T47D (cell line): ENCODE data around the gene DLK1.

ENCODE experiments used
- DNase-seq, 2 experiments: peaks; one replicate each; pipeline versions ENCODE4 v3.0.0 to v3.0.0-alpha.2; 2011 to 2012; ENCODE audit warnings: low read depth in 1 of 2, low spot score in 1 of 2
- JUND ChIP-seq: IDR thresholded peaks from 2 replicates; pipeline ENCODE4 v1.6.1; 2012; ENCODE audit warnings: low read depth
- in situ Hi-C: cut with HindIII; loops from 2 replicates; pipeline ENCODE4 v1.10.0; 2016; ENCODE audit warnings: low sequenced_read_pairs, low pct_unique_long_range_greater_than_20kb

The DLK1 gene

GRCh38 chr14:100748944-100749343 is 22.3 kb downstream of the DLK1 start:
- in situ Hi-C loops = no loop called here
- TF ChIP-seq JUND = no peak
- no peak for DNase-seq

DNA sequence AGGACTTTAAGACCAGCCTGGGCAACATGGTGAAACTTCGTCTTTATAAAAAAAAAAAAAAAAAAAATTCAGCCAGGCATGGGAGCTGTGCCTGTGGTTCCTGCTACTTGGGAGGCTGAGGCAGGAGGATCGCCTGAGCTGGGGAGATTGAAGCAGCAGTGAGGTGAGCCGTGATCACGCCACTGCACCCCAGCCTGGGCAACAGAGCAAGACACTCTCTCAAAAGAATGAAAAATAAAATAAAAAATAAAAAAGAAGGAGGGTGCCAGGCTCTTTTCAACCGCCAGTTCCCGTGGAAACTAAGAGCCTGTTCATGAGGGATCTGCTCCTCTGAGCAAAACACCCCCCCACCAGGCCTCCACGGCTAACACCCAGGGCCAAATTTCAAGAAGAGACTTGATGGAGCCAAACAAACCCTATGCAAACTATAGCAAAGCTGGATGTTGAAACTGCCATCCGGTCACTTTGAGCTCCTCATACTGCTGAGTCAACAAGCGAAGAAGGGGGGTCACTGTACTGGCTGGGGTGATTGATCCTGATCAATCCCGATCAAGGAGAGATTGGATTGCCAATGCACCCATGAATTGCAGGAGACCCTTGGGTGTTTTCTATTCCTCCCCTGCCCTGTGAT is 23.4 kb downstream of the DLK1 start:
- DNase-seq = no peak
- in situ Hi-C loops = no loop called here
- no peak for TF ChIP-seq JUND

DNA sequence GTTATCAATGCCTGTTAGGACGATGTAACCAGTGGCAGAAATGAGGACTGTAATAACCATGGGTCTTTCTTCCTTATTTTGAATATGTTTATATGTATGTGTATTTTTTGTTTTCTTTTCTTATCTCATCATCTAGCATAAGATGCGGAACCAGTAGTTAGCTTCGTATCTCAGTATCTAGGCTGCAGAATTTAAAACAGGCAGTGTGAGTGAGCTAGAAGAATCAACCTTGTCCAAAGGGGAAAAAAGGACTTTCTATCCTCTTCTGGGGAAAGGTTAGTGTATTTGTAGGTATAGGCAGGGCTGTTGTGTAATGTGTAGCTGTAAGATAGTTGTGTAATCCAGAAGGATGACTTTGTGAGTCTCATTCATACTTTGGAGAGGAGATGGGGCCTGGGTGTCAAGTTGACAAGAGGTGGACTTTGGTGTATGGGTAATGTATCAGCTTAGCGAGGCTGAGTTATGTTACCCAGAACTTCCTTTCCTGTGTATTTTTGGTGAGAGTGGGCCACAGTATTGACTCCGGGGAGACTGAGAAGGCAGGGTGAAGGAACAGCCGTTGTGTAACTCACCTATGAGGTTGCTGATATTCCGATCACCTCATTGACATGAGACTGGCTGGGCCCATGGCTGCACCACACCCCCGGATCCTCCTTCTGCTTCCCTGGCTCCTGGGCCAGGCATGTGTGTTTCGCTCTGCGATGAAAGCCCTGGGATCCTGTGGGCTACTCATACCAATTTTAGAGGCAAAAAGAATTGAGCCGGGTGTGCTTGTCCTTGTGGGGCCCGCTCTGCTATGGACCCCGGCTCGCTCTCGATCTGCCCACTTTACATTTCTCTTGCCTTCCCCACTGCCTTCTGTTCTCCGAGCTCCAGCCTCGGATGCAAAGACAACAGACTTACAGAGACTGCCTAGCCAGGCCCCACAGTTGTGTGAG is 24.3 kb downstream of the DLK1 start:
- no peak for DNase-seq
- in situ Hi-C loops = no loop called here
- TF ChIP-seq JUND = no peak

GRCh38 chr14:100754020-100754419 is 27.3 kb downstream of the DLK1 start:
- TF ChIP-seq JUND = no peak
- no peak for DNase-seq
- in situ Hi-C loops = no loop called here

DNA sequence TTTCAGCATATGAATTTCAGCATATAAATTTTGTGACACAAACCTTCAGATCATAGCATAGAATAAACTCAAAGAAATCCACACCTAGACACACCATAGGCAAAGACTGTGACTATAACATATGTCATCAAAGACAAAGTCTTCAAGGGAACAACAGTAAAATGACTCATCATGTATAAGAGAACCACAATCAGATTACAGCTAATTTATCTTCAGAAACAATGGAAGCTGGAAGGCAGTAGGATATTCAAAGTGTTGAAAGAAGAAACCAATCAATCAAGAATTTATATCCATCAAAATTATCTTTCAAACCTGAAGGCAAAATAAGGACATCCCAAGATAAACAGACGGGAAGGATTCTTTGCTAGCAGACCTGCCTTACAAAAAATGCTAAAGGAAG is 29.0 kb downstream of the DLK1 start:
- in situ Hi-C loops = no loop called here
- TF ChIP-seq JUND = no peak
- DNase-seq = no peak

DNA sequence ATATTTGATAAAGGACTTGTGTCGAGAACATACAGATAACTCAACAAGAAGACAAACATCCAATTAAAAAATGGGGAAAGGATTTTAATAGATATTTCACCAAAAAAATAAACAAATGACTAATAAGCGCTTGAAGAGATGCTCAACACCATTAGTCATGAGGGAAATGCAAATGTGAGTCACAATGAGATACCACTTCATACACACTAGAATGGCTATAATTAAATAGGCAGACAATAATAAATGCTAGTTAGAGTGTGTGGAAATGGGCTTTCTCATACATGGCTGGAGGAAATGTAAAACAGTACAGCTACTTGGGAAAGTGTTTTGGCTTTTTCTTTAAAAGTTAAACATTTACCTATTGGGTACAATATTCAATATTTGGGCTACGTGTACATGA is 34.8 kb downstream of the DLK1 start:
- TF ChIP-seq JUND = no peak
- in situ Hi-C loops = no loop called here
- no peak for DNase-seq

- no peak for TF ChIP-seq JUND
- in situ Hi-C loops = no loop called here
- peak in 1 of 2 experiments; percentile 43 for DNase-seq
These were observed 35.4 kb downstream of the DLK1 start for GRCh38 chr14:100762089-100762515.

DNA sequence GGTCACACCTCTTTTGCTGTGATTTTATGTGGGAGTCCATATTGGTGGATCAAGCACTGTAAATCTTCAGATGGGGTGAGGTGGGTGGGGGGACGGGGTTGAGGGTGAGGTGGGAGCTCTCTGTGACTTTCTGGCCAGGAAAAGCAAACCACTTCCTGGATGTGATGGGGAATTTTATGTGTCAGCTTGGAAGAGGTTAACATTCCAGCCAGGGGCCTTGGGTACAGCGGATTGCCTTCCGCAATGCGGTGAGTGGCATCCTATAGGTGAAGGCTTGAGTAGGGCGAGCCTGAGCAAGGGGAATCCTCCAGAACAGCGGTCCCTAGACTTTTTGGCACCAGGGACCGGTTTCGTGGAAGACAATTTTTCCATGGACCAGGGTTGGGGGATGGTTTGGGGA is 36.2 kb downstream of the DLK1 start:
- DNase-seq = no peak
- in situ Hi-C loops = no loop called here
- TF ChIP-seq JUND = no peak

GRCh38 chr14:100764471-100765115 is 37.9 kb downstream of the DLK1 start:
- in situ Hi-C loops = no loop called here
- TF ChIP-seq JUND = no peak
- DNase-seq = no peak

- in situ Hi-C loops = no loop called here
- DNase-seq = no peak
- TF ChIP-seq JUND = no peak
These were observed 38.6 kb downstream of the DLK1 start for GRCh38 chr14:100765296-100765695.

DNA sequence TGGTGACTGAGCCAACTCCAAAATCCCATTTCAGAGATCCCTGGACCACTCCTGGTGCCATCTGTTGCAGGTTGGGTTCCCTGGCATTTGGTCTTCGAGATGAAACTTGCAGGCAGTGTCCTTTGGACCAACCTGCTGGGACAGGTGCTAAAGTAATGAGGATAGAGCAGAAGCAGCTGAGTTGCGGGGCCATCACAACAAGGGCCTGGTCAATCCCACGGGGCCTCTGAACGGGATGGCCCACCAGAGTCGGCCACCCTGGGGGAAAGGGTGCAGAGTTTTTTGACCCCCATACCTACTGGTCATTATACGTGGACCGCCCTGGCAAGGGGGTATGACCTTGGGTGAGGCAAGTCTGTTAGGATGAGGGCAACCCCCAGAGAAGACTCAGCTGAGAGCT is 39.3 kb downstream of the DLK1 start:
- no peak for TF ChIP-seq JUND
- no peak for DNase-seq
- in situ Hi-C loops = no loop called here

GRCh38 chr14:100767003-100767787 is 40.5 kb downstream of the DLK1 start:
- in situ Hi-C loops = no loop called here
- no peak for TF ChIP-seq JUND
- no peak for DNase-seq
